ENCODE results near the gene AQP2. TPM values are rescaled to one million over a fixed set of nuclear protein-coding genes. Genes with fewer than 3 reads are reported as not detected.

The AQP2 gene
- total RNA-seq, 2 experiments from 2014 or later: not detected

- CTCF ChIA-PET (ENCODE audit: unreplicated experiment): no interaction called here
- H4K20me1 ChIP-seq (ENCODE audit: insufficient read depth, low read length): no peaks in the 10 kb centered on the region
Measured at GRCh38 chr12:49912345-49913255, 37.9 kb upstream of the AQP2 start.

GRCh38 chr12:49916129-49916919, 34.2 kb upstream of the AQP2 start:
- Histone ChIP-seq H2AFZ (ENCODE audit: low read length) (no peak overlapping the region), H4K20me1 (ENCODE audit: insufficient read depth, low read length) (no peaks in the 10 kb centered on the region), H3K36me3 (ENCODE audit: insufficient read depth, low read length) (no peaks in the 10 kb centered on the region), H3K27ac (ENCODE audit: low read depth, low read length, poor library complexity, severe bottlenecking) (no peak overlapping the region), H3K4me1 (ENCODE audit: insufficient read depth, low read length, poor library complexity, severe bottlenecking) (no peaks in the 10 kb centered on the region), H3K9me3 (ENCODE audit: low read length) (no peaks in the 10 kb centered on the region), H3K4me3 (ENCODE audit: low read depth, low read length, poor library complexity, severe bottlenecking) (no peak overlapping the region), H3K79me2 (ENCODE audit: insufficient read depth, low read depth, low read length) (no peaks in the 10 kb centered on the region), H3K4me2 (ENCODE audit: low read length) (no peak overlapping the region), H3K9me2 (ENCODE audit: insufficient read depth, low read length) (no peaks in the 10 kb centered on the region)
- intact Hi-C loops (cut with micrococcal nuclease; ENCODE audit: unreplicated experiment): no loop called here
- POLR2A ChIA-PET: interaction anchor here (0.7 kb wide), 1 partner anchor 122 kb away, joined by 3 read pairs; no protein-coding TSS in a partner anchor
- TF ChIP-seq EZH2phosphoT487 (IDR thresholded peaks at IDR 0.05; ENCODE audit: borderline replicate concordance, low read depth, low read length): no peak
- CTCF ChIA-PET (ENCODE audit: unreplicated experiment): no interaction called here
- BruUV-seq (replicated peaks): no TSS peak
- DNase-seq (ENCODE audit: low spot score): no peak

More at GRCh38 chr12:49912345-49913255, 37.9 kb upstream of the AQP2 start:
- Histone ChIP-seq H3K9me3 (ENCODE audit: low read length) (no peaks in the 10 kb centered on the region), H3K9me2 (ENCODE audit: insufficient read depth, low read length) (no peaks in the 10 kb centered on the region), H3K4me1 (ENCODE audit: insufficient read depth, low read length, poor library complexity, severe bottlenecking) (no peaks in the 10 kb centered on the region), H3K4me2 (ENCODE audit: low read length) (no peak overlapping the region), H3K4me3 (ENCODE audit: low read depth, low read length, poor library complexity, severe bottlenecking) (no peak overlapping the region), H3K79me2 (ENCODE audit: insufficient read depth, low read depth, low read length) (no peaks in the 10 kb centered on the region), H2AFZ (ENCODE audit: low read length) (no peak overlapping the region), H3K36me3 (ENCODE audit: insufficient read depth, low read length) (no peaks in the 10 kb centered on the region), H3K27ac (ENCODE audit: low read depth, low read length, poor library complexity, severe bottlenecking) (no peak overlapping the region)
- no peak for TF ChIP-seq CTCF (conservative IDR thresholded peaks at IDR 0.05; ENCODE audit: low read length)
- no peak for DNase-seq (ENCODE audit: low spot score)
- POLR2A ChIA-PET: interaction anchor here (0.6 kb wide), 1 partner anchor 14 kb away, joined by 4 read pairs; no protein-coding TSS in a partner anchor
- intact Hi-C loops (cut with micrococcal nuclease; ENCODE audit: unreplicated experiment): no loop called here
- no TSS peak for BruUV-seq (replicated peaks)

- POLR2A ChIA-PET: no interaction called here
- H3K79me2 ChIP-seq (ENCODE audit: insufficient read depth, low read depth, low read length): no peaks in the 10 kb centered on the region
- TF ChIP-seq CTCF (conservative IDR thresholded peaks at IDR 0.05; ENCODE audit: low read length) (no peak), EZH2phosphoT487 (IDR thresholded peaks at IDR 0.05; ENCODE audit: borderline replicate concordance, low read depth, low read length) (no peak)
- no peaks in the 10 kb centered on the region for H3K9me2 ChIP-seq (ENCODE audit: insufficient read depth, low read length)
- H3K4me1 ChIP-seq (ENCODE audit: insufficient read depth, low read length, poor library complexity, severe bottlenecking): no peaks in the 10 kb centered on the region
- no peak overlapping the region for H3K27ac ChIP-seq (ENCODE audit: low read depth, low read length, poor library complexity, severe bottlenecking)
- no peak overlapping the region for H3K4me3 ChIP-seq (ENCODE audit: low read depth, low read length, poor library complexity, severe bottlenecking)
- intact Hi-C loops (cut with micrococcal nuclease; ENCODE audit: unreplicated experiment): no loop called here
- no peak for DNase-seq (ENCODE audit: low spot score)
- H2AFZ ChIP-seq (ENCODE audit: low read length): no peak overlapping the region
- CTCF ChIA-PET (ENCODE audit: unreplicated experiment): interaction anchor here (0.6 kb wide), 1 partner anchor 26 kb away, joined by 4 read pairs; no protein-coding TSS in a partner anchor
- H3K4me2 ChIP-seq (ENCODE audit: low read length): no peak overlapping the region
- H3K36me3 ChIP-seq (ENCODE audit: insufficient read depth, low read length): no peaks in the 10 kb centered on the region
- H4K20me1 ChIP-seq (ENCODE audit: insufficient read depth, low read length): no peaks in the 10 kb centered on the region
- no peaks in the 10 kb centered on the region for H3K9me3 ChIP-seq (ENCODE audit: low read length)
- no TSS peak for BruUV-seq (replicated peaks)
Measured at GRCh38 chr12:49917166-49917787, 33.3 kb upstream of the AQP2 start.
